Chondrocyte (in vitro differentiated cells): ENCODE data around the gene PBXIP1. TPM values are rescaled to one million over a fixed set of nuclear protein-coding genes. Genes with fewer than 3 reads are reported as not detected.

Experiments used
- DNase-seq: peaks from one replicate; pipeline ENCODE4 v3.0.0; 2021; ENCODE audit warnings: mixed read lengths, low spot score
- H3K27ac Mint-ChIP-seq: one replicate; pipeline ENCODE4 v1.8.0; 2021; ENCODE audit warnings: mild to moderate bottlenecking, moderate library complexity, mixed read lengths; ENCODE audit not compliant: unreplicated experiment
- H3K27me3 Mint-ChIP-seq: 2 replicates; pipeline ENCODE4 v1.8.0; 2021; ENCODE audit warnings: low read depth, mixed read lengths
- H3K36me3 Mint-ChIP-seq: 2 replicates; pipeline ENCODE4 v1.8.0; 2021; ENCODE audit warnings: low read depth, mixed read lengths
- H3K4me1 Mint-ChIP-seq: 2 replicates; pipeline ENCODE4 v1.8.0; 2021; ENCODE audit warnings: low read depth, mild to moderate bottlenecking, mixed read lengths
- H3K4me3 Mint-ChIP-seq: one replicate; pipeline ENCODE4 v1.8.0; 2021; ENCODE audit warnings: mild to moderate bottlenecking, moderate library complexity, mixed read lengths; ENCODE audit not compliant: unreplicated experiment
- H3K9me3 Mint-ChIP-seq: 2 replicates; pipeline ENCODE4 v1.8.0; 2021; ENCODE audit warnings: low read depth, mixed read lengths
- total RNA-seq: library from RNA; stranded (reverse); gene quantifications from 3 replicates; pipeline ENCODE4 v1.2.1, GENCODE V29; 2021
- TF ChIP-seq, protein P1 (sequence below): fragments of 200-600 bp; sonication (generic); IDR thresholded peaks from 2 replicates; pipeline ENCODE4 v1.5.0; 2021; ENCODE audit warnings: antibody characterized with exemption, mild to moderate bottlenecking, moderate library complexity

The PBXIP1 gene
- total RNA-seq, 1 donor from 2014 or later: 57.1 TPM

DNA sequence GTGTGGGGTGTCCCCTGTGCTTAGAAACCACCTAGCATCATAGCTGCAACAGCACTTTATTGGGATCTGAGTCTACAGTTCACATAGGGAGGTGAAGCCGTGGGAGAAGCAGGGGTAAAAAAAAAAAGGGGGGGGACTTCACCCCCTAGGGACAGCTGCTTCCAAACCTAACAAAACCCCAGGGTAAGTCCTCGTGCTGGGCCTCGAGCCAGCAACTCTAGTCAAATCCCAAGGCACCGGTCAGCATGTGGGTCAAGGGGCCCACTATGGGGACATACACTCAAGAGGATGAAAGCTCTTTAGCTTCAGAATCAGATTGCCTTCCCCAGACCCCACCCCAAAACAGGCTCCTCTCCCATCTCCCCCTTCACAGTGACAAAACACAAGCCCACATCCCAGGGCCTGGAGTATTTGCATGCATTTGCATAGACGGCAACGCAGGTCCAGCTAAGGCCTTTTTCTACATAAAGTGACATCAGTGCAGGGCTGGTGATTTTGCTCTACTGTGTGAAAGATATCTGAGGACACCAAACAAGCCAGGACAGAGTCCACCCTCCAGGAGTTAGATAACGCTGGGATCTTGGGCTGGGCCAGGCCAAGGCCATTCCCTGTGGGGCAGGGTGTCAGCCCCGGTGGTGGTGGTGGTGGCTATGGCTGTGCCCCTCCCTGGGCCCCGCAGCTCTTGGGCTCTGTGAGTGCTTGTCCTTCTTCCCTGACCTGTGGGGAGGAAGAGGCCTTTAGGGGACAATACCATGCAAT is 11.3 kb downstream of the PBXIP1 start:
- H3K9me3 Mint-ChIP-seq: no peaks in the 10 kb centered on the region
- no peaks in the 10 kb centered on the region for H3K27me3 Mint-ChIP-seq
- peaks cover 12% of the 10 kb centered on the region for H3K4me1 Mint-ChIP-seq
- TF ChIP-seq, protein P1, sequence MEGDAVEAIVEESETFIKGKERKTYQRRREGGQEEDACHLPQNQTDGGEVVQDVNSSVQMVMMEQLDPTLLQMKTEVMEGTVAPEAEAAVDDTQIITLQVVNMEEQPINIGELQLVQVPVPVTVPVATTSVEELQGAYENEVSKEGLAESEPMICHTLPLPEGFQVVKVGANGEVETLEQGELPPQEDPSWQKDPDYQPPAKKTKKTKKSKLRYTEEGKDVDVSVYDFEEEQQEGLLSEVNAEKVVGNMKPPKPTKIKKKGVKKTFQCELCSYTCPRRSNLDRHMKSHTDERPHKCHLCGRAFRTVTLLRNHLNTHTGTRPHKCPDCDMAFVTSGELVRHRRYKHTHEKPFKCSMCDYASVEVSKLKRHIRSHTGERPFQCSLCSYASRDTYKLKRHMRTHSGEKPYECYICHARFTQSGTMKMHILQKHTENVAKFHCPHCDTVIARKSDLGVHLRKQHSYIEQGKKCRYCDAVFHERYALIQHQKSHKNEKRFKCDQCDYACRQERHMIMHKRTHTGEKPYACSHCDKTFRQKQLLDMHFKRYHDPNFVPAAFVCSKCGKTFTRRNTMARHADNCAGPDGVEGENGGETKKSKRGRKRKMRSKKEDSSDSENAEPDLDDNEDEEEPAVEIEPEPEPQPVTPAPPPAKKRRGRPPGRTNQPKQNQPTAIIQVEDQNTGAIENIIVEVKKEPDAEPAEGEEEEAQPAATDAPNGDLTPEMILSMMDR: no peak
- H3K27ac Mint-ChIP-seq: no peak overlapping the region
- H3K4me3 Mint-ChIP-seq: no peak overlapping the region
- peaks cover 7% of the 10 kb centered on the region for H3K36me3 Mint-ChIP-seq
- DNase-seq: no peak

DNA sequence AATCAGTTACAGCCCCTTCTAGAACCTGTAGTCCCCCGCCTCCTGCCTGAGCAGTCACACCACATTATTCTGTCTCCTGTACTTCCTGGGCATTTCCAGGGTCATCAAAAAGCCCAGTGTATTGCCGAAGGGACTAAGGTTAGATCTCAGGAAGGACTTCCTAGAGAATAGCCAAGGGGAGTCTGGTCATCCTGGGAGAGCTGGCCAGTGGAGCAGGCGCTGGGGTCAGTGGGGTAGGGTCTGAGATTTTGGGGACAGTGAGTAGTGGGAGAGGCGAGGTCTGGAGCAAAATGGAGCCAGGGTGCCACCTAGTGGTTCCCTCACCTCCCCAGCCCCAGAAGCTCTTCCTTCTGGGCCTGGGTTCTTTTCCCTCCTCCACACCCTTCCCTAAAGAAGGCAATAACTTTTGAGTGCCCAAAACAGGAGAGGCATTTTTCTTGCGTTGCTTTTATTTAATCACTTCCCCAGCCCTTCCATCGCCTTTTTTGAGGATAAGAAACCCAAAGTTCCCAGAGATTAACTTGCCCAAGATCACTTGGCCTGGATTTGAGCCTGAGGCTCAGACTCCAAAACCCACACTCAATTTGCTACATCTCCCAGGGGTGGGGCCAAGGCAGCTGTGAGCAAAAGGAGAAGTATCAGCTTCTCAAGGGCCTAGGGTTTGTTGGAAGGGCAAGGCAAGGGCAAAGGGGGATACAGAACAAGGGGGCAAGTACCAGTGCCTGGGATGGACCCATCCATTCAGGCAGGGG is 12.1 kb downstream of the PBXIP1 start:
- Mint-ChIP-seq H3K36me3 (peaks cover 7% of the 10 kb centered on the region), H3K27ac (no peak overlapping the region), H3K9me3 (no peaks in the 10 kb centered on the region), H3K27me3 (no peaks in the 10 kb centered on the region), H3K4me3 (no peak overlapping the region), H3K4me1 (peaks cover 16% of the 10 kb centered on the region)
- TF ChIP-seq, protein P1: peak; percentile 87
- no peak for DNase-seq

DNA sequence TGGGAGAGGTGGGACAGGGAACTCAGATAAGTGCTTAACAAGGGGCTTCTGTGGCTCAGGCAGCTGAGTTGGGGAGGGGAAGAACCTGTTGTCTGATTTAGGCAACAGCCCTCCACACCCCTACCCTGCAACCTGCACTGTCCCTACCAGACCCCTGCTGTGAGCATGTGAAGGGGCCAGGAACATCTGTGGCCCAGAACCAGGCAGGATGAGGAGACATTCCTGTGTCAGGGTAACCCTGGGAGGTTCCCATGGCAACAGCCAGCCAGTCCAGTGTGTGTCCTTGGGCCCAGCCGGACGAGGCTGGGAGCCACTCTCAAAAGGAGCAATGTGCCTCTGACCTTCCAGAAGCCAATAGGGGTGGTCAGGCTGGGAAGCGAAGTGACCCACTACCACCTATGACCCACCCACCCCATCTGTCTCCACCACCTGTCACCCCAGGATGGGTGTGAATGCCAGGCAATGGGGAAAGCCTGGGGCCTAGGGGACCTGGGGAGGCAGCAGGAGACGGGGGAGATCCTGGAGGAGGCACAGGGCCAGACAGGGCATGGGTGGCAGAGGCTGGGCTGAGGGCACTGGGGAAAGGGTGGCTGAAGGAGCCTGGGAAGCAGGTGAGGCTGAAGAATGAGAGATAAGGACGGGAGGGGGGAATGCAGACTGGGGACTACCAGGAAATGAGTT is 14.4 kb downstream of the PBXIP1 start:
- Mint-ChIP-seq H3K9me3 (no peaks in the 10 kb centered on the region), H3K4me3 (no peak overlapping the region), H3K27me3 (no peaks in the 10 kb centered on the region), H3K36me3 (peaks cover 3% of the 10 kb centered on the region), H3K4me1 (peaks cover 30% of the 10 kb centered on the region), H3K27ac (no peak overlapping the region)
- no peak for DNase-seq
- TF ChIP-seq, protein P1: no peak

DNA sequence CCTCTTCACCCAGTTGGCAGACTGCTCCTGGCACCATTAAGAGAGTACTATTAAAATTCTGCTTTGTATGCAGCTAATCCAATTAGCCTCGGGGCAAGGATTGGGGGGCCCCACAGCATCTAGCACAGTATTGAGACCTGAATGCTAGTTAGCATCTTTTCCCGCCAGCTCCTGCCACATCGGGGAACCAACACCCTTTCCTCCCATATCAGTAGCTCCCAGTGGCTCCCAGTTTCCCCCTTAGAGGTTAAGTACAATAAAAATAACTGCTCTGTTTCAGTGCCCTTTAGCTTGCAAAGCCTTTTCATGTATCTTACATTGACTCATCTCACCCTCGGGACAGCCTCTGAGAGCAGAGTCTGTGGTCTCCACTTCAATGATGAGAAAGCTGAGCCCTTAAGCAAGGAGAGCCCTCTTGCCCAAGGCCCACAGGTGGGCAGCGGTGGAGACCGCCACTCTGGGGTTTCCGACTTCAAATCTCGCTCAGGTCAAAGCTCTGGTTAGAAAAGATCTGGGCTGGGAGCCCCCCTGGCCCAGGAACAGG is 15.2 kb downstream of the PBXIP1 start:
- peak overlapping the region; percentile 41 for H3K27ac Mint-ChIP-seq
- H3K9me3 Mint-ChIP-seq: no peaks in the 10 kb centered on the region
- no peak overlapping the region for H3K4me3 Mint-ChIP-seq
- H3K36me3 Mint-ChIP-seq: no peaks in the 10 kb centered on the region
- TF ChIP-seq, protein P1: no peak
- no peak for DNase-seq
- H3K4me1 Mint-ChIP-seq: peaks cover 36% of the 10 kb centered on the region
- no peaks in the 10 kb centered on the region for H3K27me3 Mint-ChIP-seq

DNA sequence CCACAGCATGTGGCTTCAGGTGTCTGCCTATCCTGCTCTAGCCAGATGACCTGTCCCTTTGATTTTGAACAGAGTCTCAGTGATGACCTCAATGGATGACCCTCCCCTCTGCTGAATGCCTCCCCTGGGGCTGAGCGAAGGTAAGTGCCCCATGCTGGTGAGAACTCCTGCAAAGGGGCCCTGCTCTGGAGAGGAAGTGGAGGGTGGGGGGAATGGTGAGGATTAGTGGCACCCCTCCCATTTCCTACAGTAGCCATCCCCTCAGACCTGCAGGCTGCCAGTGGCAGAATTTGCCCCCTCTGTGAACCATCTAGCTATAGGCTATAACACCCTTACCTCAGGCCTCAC is 15.7 kb downstream of the PBXIP1 start:
- Mint-ChIP-seq H3K4me3 (no peak overlapping the region), H3K9me3 (no peaks in the 10 kb centered on the region), H3K27me3 (no peaks in the 10 kb centered on the region), H3K4me1 (peaks cover 41% of the 10 kb centered on the region), H3K36me3 (no peaks in the 10 kb centered on the region), H3K27ac (no peak overlapping the region)
- TF ChIP-seq, protein P1: no peak
- no peak for DNase-seq
